ENCODE results near the gene TLCD3B.

DNA sequence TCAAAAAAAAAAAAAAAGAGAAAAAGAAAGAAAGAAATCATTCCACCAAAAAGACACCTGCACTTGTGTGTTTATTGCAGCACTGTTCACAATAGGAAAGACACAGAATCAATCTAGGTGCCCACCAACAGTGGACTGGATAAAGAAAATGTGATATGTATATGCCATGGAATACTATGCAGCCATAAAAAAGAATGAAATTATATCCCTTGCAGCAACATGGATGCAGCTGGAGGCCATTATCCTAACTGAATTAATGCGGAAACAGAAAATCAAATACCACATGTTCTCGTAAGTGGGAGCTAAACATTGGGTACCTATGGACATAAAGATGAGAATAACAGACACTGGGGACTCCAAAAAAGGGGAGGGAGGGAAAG, 13.8 kb downstream of the TLCD3B start:
- TF ChIP-seq EP300 (IDR thresholded peaks at IDR 0.05) (no peak), POLR2A (IDR thresholded peaks at IDR 0.05) (no peak)
- TF ChIP-seq, protein P1, sequence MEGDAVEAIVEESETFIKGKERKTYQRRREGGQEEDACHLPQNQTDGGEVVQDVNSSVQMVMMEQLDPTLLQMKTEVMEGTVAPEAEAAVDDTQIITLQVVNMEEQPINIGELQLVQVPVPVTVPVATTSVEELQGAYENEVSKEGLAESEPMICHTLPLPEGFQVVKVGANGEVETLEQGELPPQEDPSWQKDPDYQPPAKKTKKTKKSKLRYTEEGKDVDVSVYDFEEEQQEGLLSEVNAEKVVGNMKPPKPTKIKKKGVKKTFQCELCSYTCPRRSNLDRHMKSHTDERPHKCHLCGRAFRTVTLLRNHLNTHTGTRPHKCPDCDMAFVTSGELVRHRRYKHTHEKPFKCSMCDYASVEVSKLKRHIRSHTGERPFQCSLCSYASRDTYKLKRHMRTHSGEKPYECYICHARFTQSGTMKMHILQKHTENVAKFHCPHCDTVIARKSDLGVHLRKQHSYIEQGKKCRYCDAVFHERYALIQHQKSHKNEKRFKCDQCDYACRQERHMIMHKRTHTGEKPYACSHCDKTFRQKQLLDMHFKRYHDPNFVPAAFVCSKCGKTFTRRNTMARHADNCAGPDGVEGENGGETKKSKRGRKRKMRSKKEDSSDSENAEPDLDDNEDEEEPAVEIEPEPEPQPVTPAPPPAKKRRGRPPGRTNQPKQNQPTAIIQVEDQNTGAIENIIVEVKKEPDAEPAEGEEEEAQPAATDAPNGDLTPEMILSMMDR (IDR thresholded peaks at IDR 0.05) = no peak
